Activated CD8-positive, alpha-beta memory T cell treated with anti-CD3 and anti-CD28 coated beads, Interleukin-2, amount 50 U/mL, for 24 hours (primary cell): ENCODE results near the gene WDR75.
"Not testable (repeated sequence)": the region's sequence is repeated elsewhere in the genome, so short reads cannot be mapped to it uniquely, and the experiment has no call there.

Source experiments
- DNase-seq: peaks from one replicate; pipeline ENCODE4 v3.0.0-alpha.2; 2020; ENCODE audit errors: extremely low read depth

Gene WDR75

DNA sequence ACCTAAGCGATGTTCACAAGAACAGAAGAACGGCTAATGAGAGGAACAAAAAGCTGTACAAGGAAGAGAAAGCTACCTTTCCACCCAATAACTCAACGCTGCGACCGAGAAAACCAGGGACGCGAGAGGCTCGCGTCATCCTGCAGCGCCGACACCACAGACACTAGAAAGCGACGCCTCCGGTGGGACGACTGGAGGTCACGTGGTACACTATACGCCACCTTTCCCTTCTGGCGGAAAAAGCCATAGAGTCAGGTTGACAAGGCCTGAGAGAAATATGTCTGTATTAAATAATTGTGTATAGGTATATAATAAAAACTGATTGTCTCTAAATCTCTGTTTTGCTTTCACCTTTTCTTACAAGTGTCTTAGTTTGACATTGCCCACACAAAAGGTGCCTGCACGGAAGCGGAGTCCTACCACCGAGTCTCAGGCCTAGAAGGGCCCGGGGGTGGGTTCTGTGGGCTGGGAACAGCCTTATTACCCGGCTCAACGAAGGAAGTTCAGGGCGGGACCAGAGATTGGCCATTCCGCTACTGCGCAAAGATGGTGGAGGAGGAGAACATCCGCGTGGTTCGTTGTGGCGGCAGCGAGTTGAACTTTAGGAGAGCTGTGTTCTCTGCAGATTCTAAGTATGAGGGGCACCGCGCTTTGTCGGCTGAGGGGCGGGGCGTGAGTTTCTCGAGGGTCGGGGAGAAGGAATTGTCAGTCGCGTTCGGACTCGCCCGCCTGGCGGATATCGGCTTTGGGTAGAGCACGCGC, at the start of gene WDR75:
Gene WDR75, plus strand, starts transcription at position 528 of the 762 bp plus-strand sequence. Its CDS starts 19 bp downstream, at position 547.
- DNase-seq = peak; percentile 88

DNA sequence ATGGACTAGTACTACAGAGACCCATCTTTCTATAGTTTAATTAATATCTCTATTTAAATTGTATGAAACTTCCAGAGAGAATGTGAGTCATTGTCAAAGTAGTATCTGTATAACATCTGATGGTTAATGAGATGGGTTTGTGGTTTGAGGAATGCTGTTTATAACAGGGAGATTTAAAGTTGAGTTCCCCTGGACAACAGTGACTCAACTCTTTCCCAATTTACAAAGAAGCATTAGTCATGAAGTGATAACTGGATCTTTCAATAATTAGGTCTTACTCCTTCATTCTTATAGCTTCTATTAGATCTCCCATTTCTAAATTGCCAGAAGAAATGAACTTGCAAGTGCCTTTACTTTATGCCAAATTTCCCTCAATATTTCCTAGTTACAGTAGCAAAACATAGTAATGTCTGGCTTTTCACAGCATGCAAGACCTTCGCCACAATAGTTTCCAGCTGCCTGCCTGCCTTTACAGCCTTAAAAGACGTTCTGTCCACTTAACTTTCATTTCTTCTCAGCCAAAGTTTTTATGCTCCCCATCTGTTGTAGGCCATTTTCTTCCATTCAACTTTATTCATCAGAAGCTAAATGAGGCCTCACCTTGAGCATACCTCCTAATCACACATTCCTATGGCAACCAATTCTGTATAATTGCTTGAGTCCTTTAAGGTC, 47.7 kb upstream of the WDR75 start:
- no peak for DNase-seq

DNA sequence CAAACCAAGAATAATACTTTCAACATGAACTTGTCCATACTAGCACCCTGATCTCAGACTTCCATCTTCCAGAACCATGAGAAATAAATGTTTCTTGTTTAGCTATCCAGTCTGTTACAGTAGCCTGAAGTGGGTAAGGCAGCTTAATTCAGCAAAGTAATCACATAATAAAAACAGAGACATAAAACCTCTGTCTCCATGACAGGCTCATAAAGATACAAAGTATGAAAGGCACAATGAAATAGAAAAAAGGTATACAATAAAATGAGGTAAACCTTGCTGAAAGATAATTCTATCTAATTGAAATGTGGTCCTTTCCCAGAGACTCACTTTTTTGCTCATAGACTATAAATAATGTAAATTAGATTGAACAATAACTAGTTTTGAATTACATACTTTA, 46.7 kb upstream of the WDR75 start:
- DNase-seq = no peak

DNA sequence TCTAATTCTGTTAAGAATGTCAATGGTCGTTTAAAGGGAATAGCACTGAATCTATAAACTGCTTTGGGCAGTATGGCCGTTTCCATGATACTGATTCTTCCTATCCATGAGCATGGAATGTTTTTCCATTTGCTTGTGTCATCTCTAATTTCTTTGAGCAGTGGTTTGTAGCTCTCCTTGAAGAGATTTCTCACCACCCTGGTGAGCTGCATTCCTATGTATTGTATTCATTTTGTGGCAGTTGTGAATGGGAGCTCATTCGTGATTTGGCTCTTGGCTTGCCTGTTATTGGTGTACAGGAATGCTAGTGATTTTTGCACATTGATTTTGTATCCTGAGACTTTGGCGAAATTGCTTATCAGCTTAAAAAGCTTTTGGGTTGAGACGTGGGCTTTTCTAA, 38.3 kb upstream of the WDR75 start:
- no peak for DNase-seq

DNA sequence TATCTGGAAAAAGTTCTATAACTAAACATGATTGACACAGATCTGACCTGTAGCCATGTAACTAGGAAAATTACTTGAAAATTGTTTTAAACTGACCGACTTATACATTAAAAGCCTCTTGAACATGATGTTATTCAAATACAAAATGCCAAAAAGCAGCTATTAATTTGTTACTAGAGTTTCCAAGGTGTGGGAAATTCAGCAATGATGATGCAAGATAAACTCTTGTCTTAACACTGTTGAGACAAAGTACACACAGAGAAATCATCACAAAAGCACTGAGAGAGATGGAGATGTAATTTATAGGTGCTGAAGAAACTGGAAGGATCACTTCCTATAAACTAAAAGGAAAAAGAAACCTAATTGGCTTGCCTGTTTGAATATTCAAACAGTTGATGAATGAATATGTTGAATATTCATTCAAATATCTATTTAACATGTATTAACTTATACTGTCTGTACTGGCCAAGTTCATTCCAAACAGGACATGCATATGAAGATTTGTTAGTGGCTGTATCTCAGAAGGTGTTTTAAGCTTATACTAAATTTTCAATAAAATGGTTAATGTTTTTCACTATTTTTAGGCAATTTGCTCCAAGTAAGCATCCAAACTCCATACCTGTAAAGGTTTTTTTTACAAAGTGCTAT, 34.6 kb upstream of the WDR75 start:
- DNase-seq = no peak

DNA sequence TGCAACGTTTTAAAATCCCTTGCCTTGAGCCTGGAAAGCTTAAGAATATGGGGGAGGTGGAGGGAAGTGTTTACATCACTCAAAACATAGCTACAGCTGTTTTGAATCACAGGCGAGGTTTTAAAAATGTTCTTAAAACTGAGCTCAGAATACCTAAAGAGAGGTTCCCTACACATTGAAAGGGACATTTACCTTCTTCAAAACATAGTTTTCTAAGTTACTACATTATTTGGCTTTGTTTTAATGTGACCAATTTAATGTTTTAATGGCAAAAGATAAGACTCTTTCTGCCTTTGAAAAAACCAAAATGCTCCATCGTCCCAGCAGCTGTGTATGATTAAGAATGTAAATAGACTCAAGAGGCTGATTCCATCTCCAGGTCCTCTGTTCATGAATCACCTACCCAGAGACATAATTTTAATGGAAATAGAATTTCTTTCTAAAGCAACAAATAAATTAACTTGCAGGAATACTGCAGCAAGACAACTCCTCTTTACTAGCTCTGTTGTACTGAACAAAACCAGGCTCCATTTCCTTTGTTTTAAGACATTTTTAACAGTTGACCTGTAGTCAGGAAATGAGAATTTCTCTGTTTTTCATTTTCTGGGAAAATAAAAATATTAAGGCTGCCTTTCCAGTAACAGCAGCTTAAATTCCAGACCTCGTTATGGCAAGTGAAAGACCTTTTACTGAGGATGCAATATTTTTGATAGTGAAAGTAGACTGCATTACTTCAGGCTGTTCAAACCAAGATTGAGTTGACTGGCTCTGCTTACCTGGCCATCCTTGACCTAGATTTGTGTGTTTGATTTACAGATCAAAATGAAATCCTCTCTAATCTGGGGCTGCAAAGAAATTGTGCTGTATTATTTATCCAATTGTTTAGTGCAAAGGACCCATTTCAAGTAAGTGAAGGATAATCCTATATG, 33.7 kb upstream of the WDR75 start:
- DNase-seq = no peak

DNA sequence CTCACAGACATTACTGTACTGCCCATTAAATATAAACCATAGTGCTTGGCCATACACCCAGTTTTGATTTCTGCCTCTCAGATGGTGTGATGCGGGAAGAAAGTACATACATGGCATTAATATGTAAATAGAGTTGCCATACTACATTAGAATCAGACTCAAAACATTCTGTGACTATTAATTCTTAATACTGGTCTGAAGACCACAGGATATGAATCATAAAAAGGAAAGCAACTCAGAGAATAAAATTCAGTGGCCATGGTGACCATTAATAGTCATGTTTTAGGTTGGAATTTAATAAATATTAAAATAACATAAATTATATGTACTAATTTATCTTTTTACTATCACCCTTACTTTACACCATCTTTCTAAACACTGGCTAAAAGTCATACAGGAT, 33.0 kb upstream of the WDR75 start:
- DNase-seq = no peak

DNA sequence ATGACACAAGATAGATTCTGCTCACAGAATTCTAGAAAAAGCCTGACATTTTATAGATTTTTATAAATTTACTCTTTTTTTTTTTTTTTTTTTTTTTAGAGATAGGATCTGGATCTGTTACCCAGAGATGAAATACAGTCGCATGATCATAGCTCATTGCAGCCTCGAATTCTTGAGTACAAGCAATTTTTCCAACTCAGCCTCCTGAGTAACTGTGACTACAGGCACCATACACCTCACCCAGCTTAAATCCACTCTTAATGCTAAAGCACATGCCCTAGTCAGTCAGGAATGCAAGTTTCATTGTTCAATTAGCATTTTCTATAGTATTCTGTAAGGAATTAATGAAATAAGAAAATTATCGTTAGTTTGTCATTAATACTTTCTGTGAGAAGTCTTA, 32.1 kb upstream of the WDR75 start:
- DNase-seq = no peak

DNA sequence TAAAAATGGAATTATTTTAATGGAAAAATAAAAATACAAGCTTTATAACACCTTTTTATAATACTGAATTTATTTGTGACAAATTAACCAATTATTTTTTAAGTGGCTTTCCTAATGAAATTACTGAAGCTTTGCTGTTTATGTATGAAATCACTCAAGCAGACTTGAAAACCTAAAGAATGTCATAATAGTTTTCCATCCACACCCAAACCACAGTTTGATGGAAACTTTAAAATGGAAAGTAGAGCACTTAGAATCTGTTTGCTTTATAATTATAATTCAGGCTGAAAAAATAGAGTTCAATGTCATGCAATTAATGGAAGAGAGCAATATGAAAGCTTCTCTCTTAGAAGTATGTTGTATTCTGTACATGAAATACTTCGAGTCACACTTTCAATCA, 31.6 kb upstream of the WDR75 start:
- no peak for DNase-seq

DNA sequence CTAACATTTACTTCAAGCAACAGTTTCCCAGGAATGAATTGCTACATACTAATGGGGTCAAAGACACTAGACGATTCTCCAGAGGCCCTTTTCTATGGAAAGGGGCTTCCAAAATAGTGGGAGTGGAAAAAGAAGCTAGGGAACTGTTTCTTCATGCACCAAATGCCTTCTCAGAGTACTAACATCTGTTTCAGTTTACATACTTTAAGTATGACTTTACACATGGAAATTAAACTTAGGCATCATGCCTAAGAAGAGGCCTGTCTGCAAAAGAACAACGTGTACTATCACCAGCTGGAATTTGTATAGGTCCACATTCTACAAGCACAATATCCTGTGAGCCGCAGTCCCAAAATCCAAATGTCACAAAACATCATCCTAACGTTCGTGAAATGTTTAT, 29.4 kb upstream of the WDR75 start:
- no peak for DNase-seq

DNA sequence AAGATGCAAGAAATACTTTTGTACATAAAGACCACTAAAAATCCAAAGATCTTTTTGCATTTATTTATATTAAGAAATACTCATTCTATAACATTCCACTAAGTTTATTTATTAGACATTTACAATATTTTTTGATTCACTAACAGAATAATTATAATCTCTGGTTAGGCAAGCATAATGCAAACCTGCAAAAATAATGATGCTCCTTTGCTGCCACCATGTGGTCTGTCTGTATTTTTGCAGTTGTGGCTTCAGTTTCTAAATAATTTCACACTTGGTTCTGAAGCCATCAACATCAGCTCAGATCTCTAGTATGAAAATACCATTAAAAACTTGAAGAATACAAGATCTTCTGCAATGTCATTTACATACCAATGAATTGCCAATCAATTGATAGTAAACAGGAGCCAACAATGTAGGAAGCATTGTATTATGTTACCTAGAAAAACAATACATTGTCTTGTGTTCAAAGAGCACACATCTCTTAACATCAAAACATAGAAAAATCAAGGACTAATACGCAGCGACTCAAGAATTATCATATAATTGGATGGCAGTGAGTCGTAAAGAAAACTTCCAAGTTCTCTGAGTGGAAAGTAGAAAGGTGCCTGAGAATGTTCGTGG, 28.8 kb upstream of the WDR75 start:
- no peak for DNase-seq

DNA sequence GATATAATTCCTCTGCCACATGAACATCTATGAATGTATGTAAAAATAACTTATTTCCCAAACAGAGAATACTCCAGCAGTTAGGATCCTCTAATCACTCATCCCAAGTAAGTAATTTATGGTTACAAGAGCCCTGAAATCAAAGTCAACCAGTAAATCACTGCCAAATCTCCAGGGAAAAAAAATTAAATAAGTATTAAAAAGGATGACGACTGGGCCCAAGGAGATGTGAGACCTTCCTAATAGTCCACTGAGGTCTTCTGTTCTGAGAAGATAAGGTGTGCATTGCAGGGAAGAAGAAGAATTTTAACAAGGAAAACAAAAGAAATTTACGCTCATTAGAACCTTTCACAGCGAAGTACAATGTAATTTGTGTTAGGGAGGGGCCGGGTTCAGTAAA, 28.0 kb upstream of the WDR75 start:
- no peak for DNase-seq

DNA sequence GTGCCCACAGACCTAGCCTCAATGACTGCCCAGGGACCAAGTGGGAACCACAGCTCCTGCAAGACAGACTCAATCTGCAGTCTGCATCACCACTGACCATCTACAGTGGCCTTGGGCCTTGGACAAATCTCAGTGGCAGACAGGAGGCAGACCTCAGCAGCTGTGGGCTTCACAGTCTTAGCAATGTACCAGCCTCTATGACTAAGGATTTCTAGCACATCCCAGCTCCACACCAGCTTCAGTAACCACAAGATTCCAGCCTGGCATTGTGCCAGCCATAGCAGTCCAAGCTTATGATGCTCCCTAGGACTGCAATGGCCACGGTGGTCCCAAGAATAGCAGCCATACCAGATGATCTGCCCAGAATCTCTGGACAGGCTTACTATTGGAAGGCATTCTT, 19.6 kb upstream of the WDR75 start:
- DNase-seq = no peak

DNA sequence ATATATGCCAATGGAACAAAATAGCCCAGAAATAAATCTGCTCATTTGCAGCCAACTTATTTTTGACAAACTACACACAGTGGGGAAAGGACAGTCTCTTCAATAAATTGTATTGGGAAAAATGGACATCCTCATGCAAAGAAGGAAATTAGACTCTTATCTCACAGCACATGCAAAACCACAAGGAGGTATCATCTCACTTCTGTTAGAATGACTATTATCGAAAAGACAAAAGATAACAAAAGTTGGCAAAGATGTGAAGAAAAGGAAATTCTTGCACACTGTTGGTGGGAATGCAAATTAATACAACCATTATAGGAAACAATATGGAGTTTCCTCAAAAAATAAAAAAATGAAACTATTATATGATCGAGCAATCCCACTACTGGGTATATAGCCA, 16.3 kb upstream of the WDR75 start:
- DNase-seq = no peak

DNA sequence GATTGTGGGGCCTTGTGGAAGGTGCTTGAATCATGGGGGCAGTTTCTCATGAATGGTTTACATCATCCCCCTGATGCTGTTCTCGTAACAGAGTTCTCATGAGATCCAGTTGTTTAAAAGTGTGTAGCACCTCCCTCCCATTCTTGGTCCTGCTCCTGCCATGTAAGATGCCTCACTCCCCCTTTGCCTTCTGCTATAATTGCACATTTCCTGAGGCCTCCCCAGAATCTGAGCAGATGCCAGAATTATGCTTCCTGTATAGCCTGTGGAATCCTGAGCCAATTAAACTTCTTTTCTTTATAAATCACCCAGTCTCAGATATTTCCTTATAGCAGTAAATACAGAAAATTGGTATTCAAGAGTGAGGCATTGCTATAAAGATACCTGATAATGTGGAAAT, 15.6 kb upstream of the WDR75 start:
- no peak for DNase-seq

DNA sequence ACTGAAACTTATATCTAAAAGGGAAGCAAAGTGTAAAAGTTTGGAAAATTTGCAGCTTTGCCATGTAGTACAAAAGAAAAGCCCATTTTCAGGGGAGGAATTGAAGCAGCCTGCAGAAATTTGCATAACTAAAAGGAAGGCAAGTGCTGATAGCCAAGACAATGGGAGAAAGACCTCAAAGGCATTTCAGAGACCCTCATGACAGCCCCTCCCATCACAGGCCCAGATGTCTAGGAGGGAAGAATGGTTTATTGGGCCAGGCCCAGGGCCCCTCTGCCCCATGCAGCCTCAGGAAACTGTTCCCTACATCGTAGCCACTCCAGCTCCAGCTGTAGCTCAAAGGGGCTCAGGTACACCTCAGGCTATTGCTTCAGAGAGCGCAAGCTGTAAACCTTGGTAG, 14.4 kb upstream of the WDR75 start:
- DNase-seq = no peak

DNA sequence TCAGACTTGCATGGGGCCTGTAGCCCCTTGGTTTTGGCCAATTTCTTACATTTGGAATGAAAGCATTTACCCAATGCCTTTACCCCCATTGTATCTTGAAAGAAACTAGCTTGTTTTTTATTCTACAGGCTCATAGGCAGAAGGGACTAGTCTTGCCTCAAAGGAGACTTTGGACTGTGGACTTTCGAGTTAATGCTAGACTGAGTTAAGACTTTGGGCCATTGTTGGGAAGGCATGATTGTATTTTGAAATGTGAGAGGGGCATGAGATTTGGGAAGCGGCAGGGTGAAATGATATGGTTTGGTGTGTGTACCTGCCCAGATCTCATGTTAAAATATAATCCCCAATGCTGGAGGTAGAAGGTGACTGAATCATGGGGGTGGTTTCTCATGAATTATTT, 13.4 kb upstream of the WDR75 start:
- DNase-seq = no peak

DNA sequence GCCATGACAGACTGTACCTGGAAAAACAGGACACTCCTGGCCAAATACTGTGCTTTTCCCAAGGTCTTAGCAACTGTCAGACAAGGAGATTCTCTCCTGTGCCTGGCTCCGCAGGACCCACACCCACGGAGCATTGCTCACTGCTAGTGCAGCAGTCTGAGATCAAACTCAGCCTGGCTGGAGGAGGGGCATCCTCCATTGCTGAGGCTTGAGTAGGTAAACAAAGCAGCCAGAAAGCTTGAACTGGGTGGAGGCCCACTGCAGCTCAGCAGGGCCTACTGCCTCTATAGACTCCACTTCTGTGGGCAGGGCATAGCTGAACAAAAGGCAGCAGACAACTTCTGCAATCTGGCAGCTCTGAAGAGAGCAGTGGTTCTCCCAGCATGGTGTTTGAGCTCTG, 10.8 kb upstream of the WDR75 start:
- not testable (repeated sequence) for DNase-seq

DNA sequence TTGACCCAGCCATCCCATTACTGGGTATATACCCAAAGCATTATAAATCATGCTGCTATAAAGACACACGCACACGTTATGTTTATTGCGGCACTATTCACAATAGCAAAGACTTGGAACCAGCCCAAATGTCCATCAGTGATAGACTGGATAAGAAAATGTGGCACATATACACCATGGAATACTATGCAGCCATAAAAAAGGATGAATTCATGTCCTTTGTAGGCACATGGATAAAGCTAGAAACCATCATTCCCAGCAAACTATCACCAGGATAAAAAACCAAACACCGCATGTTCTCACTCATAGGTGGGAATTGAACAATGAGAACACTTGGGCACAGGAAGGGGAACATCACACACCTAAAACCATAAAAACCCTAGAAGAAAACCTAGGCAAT, 5.5 kb upstream of the WDR75 start:
- DNase-seq = not testable (repeated sequence)

DNA sequence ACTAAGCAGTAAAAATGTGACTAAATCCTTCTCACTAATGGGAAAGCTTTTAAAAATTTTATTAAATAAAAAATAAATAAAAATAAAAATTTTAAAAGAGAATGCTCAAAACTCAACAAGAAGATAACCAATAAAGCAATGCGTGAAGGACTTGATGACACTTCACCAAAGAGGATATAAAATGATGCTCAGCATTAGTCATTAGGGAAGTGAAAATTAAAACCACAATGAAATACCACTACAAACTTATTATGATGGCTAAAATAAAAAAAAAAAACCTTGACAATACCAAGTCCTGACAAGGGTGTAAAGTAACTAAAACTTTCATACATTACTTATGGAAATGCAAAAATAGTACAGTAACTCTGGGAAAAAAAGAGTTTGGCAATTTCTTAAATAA, 3.3 kb upstream of the WDR75 start:
- no peak for DNase-seq

DNA sequence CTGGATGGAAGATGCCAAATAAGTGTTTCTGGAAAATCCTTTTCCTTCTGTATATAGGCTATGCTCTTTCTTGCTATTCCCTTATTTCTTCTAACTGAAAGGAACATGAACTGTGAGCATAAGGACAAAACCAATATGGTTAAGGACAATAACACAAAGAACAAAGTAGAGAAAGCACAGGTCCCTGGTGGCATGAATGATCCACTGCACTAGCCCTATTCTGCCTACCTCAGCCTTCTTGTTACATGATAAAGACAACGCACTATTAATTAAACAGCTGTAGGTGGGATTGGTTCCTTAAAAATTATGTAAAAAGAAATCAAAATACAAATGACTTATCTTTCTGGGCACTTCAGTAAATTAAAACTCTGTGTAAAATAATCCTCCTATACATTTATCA, 1.9 kb upstream of the WDR75 start:
- no peak for DNase-seq

DNA sequence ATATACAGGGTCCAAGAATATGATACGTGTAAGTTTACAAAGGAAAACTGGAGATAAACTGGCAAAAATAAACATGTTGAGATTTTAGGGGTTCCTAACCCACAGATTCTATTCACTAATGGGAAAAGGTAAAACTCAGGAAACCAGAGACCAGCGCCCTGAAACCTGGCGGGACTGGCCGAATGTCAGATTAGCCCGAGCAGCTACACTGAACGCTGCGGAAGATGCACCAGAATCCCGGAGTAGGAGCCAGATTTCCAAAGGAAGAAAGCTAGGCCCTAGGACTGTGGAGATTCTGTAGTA, 679 bp upstream of the WDR75 start:
- no peak for DNase-seq
